GM21529 (cell line): ENCODE results near the gene IFI35.
"Not testable (repeated sequence)": the region's sequence is repeated elsewhere in the genome, so short reads cannot be mapped to it uniquely, and the experiment has no call there.

Experiments used
- ATAC-seq: cut with Tn5 transposase; IDR thresholded peaks from one replicate; pipeline ENCODE4 v1.9.1; 2021; ENCODE audit not compliant: unreplicated experiment

IFI35 gene

GRCh38 chr17:42997390-42997983 is 9.1 kb upstream of the IFI35 start:
- no peak for ATAC-seq

GRCh38 chr17:42997984-42998938 is 8.3 kb upstream of the IFI35 start, which contains the start of gene RPL27:
Gene RPL27 (plus strand): TSS chr17:42998419. CDS start chr17:42998751, 332 bp downstream.
- ATAC-seq, result peak; percentile 92

- no peak for ATAC-seq
Measured at GRCh38 chr17:42999003-42999525, 7.5 kb upstream of the IFI35 start.

GRCh38 chr17:43000894-43001293 is 5.7 kb upstream of the IFI35 start:
- ATAC-seq, result not testable (repeated sequence)

- ATAC-seq, result no peak
Measured at GRCh38 chr17:43003542-43004172, 2.9 kb upstream of the IFI35 start.

GRCh38 chr17:43010667-43011308 is 4.2 kb downstream of the IFI35 start:
- ATAC-seq, result no peak

- ATAC-seq, result no peak
Measured at GRCh38 chr17:43011728-43012472, 5.3 kb downstream of the IFI35 start.

GRCh38 chr17:43013296-43013695 is 6.7 kb downstream of the IFI35 start:
- ATAC-seq, result no peak

GRCh38 chr17:43014020-43014648 is 7.5 kb downstream of the IFI35 start:
- no peak for ATAC-seq

- ATAC-seq, result no peak
Measured at GRCh38 chr17:43014649-43015542, 8.3 kb downstream of the IFI35 start.

GRCh38 chr17:43015579-43015978 is 9.0 kb downstream of the IFI35 start:
- no peak for ATAC-seq

GRCh38 chr17:43016216-43016615 is 9.6 kb downstream of the IFI35 start:
- ATAC-seq, result no peak

GRCh38 chr17:43018008-43018853 is 11.6 kb downstream of the IFI35 start:
- ATAC-seq, result no peak

- no peak for ATAC-seq
Measured at GRCh38 chr17:43018932-43019331, 12.3 kb downstream of the IFI35 start.

GRCh38 chr17:43019418-43019817 is 12.8 kb downstream of the IFI35 start:
- no peak for ATAC-seq

GRCh38 chr17:43020030-43020621 is 13.5 kb downstream of the IFI35 start:
- ATAC-seq, result no peak
